KMS-11 (cell line): Measurements from ENCODE around the gene TTC23L.

Experiments used
- H2AFZ ChIP-seq: fragments of 200-600 bp; sonication (generic); 2 replicates; pipeline ENCODE4 v1.6.1; 2016; ENCODE audit warnings: antibody characterized with exemption, mixed run types, low read depth
- H3K27ac ChIP-seq: fragments of 200-600 bp; sonication (generic); 2 replicates; pipeline ENCODE4 v1.6.1; 2016; ENCODE audit warnings: mild to moderate bottlenecking, mixed run types
- H3K27me3 ChIP-seq: fragments of 200-600 bp; sonication (generic); 2 replicates; pipeline ENCODE4 v1.6.1; 2017; ENCODE audit warnings: mild to moderate bottlenecking, low read depth, mixed run types, moderate library complexity; ENCODE audit not compliant: insufficient read depth
- H3K36me3 ChIP-seq: fragments of 200-600 bp; sonication (generic); 2 replicates; pipeline ENCODE4 v1.6.1; 2017; ENCODE audit warnings: mild to moderate bottlenecking, mixed run types; ENCODE audit not compliant: insufficient read depth
- H3K4me1 ChIP-seq: fragments of 200-600 bp; sonication (generic); 2 replicates; pipeline ENCODE4 v1.6.1; 2016; ENCODE audit warnings: mild to moderate bottlenecking, low read depth, mixed run types; ENCODE audit not compliant: poor library complexity, severe bottlenecking
- H3K4me2 ChIP-seq: fragments of 200-600 bp; sonication (generic); 2 replicates; pipeline ENCODE4 v1.7.0; 2016; ENCODE audit warnings: mild to moderate bottlenecking, mixed run types
- H3K4me3 ChIP-seq: fragments of 200-600 bp; sonication (generic); IDR thresholded peaks from 2 replicates; pipeline ENCODE4 v1.6.1; 2017; ENCODE audit warnings: low read depth, low read length, mixed read lengths; ENCODE audit not compliant: insufficient read depth
- H3K79me2 ChIP-seq: fragments of 200-600 bp; sonication (generic); 2 replicates; pipeline ENCODE4 v1.6.1; 2016; ENCODE audit warnings: low read depth, mixed run types; ENCODE audit not compliant: insufficient read depth
- H3K9ac ChIP-seq: fragments of 200-600 bp; sonication (generic); 2 replicates; pipeline ENCODE4 v1.6.1; 2016; ENCODE audit warnings: mild to moderate bottlenecking, mixed run types
- H4K20me1 ChIP-seq: fragments of 200-600 bp; sonication (generic); 2 replicates; pipeline ENCODE4 v1.6.1; 2016; ENCODE audit warnings: mild to moderate bottlenecking, mixed run types; ENCODE audit not compliant: insufficient read depth
- TF ChIP-seq, protein P1 (sequence below): fragments of 200-600 bp; sonication (generic); conservative IDR thresholded peaks from 2 replicates; pipeline ENCODE4 v1.6.1; 2017; ENCODE audit warnings: low read depth, mild to moderate bottlenecking, antibody characterized with exemption, low read length, moderate library complexity, mixed read lengths

Gene TTC23L

DNA sequence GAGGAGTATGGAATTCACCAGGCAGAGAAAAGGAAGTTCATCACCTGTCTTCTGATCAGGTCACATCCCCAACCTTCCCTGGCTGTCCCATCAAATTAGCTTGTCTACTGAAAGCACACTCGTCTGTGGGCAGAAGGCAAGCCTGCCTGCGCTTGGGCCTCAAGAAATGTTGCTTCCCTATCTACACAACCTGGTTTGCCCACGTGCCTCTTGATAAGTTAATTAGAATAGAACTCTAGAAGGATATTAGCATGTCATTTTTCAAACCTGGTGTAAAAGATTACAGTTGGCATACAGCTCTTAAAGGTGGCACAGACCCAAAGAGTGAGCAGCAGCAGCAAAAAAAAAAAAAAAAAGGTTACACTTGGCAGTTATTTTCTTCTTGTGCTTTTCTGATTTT is 5.1 kb downstream of the TTC23L start:
- no peaks in the 10 kb centered on the region for H3K27me3 ChIP-seq
- no peak overlapping the region for H2AFZ ChIP-seq
- no peak overlapping the region for H3K9ac ChIP-seq
- H3K4me3 ChIP-seq: no peak overlapping the region
- no peaks in the 10 kb centered on the region for H3K79me2 ChIP-seq
- TF ChIP-seq, protein P1, sequence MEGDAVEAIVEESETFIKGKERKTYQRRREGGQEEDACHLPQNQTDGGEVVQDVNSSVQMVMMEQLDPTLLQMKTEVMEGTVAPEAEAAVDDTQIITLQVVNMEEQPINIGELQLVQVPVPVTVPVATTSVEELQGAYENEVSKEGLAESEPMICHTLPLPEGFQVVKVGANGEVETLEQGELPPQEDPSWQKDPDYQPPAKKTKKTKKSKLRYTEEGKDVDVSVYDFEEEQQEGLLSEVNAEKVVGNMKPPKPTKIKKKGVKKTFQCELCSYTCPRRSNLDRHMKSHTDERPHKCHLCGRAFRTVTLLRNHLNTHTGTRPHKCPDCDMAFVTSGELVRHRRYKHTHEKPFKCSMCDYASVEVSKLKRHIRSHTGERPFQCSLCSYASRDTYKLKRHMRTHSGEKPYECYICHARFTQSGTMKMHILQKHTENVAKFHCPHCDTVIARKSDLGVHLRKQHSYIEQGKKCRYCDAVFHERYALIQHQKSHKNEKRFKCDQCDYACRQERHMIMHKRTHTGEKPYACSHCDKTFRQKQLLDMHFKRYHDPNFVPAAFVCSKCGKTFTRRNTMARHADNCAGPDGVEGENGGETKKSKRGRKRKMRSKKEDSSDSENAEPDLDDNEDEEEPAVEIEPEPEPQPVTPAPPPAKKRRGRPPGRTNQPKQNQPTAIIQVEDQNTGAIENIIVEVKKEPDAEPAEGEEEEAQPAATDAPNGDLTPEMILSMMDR: no peak
- H3K36me3 ChIP-seq: no peaks in the 10 kb centered on the region
- H3K4me2 ChIP-seq: no peak overlapping the region
- no peaks in the 10 kb centered on the region for H4K20me1 ChIP-seq
- H3K27ac ChIP-seq: no peak overlapping the region
- no peaks in the 10 kb centered on the region for H3K4me1 ChIP-seq

GRCh38 chr5:34844999-34845398 is 6.0 kb downstream of the TTC23L start:
- H3K4me2 ChIP-seq: no peak overlapping the region
- H3K9ac ChIP-seq: no peak overlapping the region
- H3K4me3 ChIP-seq: no peak overlapping the region
- TF ChIP-seq, protein P1: no peak
- no peaks in the 10 kb centered on the region for H3K36me3 ChIP-seq
- no peak overlapping the region for H2AFZ ChIP-seq
- H4K20me1 ChIP-seq: no peaks in the 10 kb centered on the region
- H3K4me1 ChIP-seq: no peaks in the 10 kb centered on the region
- no peaks in the 10 kb centered on the region for H3K27me3 ChIP-seq
- no peaks in the 10 kb centered on the region for H3K79me2 ChIP-seq
- H3K27ac ChIP-seq: no peak overlapping the region

- Histone ChIP-seq H3K36me3 (no peaks in the 10 kb centered on the region), H3K79me2 (no peaks in the 10 kb centered on the region), H3K27me3 (no peaks in the 10 kb centered on the region), H3K4me1 (no peaks in the 10 kb centered on the region), H3K9ac (no peak overlapping the region), H2AFZ (no peak overlapping the region), H3K4me3 (no peak overlapping the region), H3K27ac (no peak overlapping the region), H3K4me2 (no peak overlapping the region), H4K20me1 (no peaks in the 10 kb centered on the region)
- TF ChIP-seq, protein P1: no peak
Measured at GRCh38 chr5:34847056-34847455, 8.1 kb downstream of the TTC23L start.

- Histone ChIP-seq H3K4me3 (no peak overlapping the region), H3K36me3 (no peaks in the 10 kb centered on the region), H2AFZ (no peak overlapping the region), H3K27me3 (no peaks in the 10 kb centered on the region), H3K4me1 (no peaks in the 10 kb centered on the region), H3K9ac (no peak overlapping the region), H3K4me2 (no peak overlapping the region), H3K27ac (no peak overlapping the region), H4K20me1 (no peaks in the 10 kb centered on the region), H3K79me2 (no peaks in the 10 kb centered on the region)
- TF ChIP-seq, protein P1: no peak
Measured at GRCh38 chr5:34847552-34847951, 8.6 kb downstream of the TTC23L start.
